ENCODE measurements around the gene MRPS26. TPM values are rescaled to one million over a fixed set of nuclear protein-coding genes. Genes with fewer than 3 reads are reported as not detected.
A peak's percentile ranks its signal among the peaks of the same experiment; 100 is the strongest.

Gene MRPS26
- total RNA-seq, 2 donors from 2014 or later: 40.6 to 46.6 TPM

DNA sequence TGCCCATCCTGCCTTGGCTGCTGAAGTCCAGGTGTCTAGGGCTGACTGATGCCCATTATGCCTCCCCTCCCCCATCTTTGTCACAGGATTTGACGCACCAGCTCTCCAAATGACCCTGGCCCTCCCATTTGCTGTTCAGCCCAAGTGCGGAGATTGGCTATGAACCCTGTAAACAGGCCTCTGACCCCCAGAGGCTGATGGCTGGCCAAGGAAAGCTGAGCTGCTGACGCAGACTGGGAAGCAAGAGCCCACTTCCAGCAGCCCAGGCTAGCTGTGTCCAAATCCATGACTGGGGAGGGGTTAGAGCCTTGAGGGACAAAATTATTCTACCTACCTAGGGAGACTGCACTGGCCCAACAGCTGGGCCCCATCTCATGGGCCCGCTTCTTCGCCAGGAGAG is 3.2 kb upstream of the MRPS26 start:
- H3K9me3 ChIP-seq: no peaks in the 10 kb centered on the region
- TF ChIP-seq, protein P1, sequence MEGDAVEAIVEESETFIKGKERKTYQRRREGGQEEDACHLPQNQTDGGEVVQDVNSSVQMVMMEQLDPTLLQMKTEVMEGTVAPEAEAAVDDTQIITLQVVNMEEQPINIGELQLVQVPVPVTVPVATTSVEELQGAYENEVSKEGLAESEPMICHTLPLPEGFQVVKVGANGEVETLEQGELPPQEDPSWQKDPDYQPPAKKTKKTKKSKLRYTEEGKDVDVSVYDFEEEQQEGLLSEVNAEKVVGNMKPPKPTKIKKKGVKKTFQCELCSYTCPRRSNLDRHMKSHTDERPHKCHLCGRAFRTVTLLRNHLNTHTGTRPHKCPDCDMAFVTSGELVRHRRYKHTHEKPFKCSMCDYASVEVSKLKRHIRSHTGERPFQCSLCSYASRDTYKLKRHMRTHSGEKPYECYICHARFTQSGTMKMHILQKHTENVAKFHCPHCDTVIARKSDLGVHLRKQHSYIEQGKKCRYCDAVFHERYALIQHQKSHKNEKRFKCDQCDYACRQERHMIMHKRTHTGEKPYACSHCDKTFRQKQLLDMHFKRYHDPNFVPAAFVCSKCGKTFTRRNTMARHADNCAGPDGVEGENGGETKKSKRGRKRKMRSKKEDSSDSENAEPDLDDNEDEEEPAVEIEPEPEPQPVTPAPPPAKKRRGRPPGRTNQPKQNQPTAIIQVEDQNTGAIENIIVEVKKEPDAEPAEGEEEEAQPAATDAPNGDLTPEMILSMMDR (IDR thresholded peaks at IDR 0.05): no peak
- H3K4me3 ChIP-seq: no peak overlapping the region
- H3K27me3 ChIP-seq (replicated peaks; ENCODE audit: insufficient read depth): no peaks in the 10 kb centered on the region
- peaks cover 14% of the 10 kb centered on the region for H3K36me3 ChIP-seq
- H3K4me1 ChIP-seq (ENCODE audit: control insufficient read depth in 1 of 2, low read depth in 2 of 2): peaks cover 19 to 37% of the 10 kb centered on the region in 2 donors
- H3K27ac ChIP-seq: peak overlapping the region; percentile 2 to 51
- ATAC-seq (ENCODE audit: insufficient number of reproducible peaks, low FRiP score, low read depth) (peak; percentile 20), DNase-seq (ENCODE audit: low spot score) (no peak)

DNA sequence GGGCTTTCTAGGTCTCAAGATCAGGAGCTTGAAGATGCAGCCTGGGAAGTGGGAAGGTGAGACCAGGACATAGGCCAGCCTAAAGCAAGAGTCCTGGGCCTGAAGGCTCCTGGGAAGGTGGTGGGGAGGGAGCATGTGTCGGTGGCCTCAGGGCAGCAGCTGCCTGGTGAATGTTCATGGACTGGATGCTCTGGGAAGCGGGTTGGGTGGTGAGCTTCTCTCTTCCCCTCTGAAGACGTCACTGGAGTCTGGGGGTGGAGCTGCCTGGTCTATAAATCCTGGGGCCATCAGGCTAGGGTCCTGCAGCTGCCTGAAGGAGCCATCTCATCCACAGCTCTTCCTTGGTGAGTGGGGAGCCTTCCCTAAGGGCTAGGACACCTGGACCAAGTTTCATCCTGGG is 2.5 kb upstream of the MRPS26 start, which contains the start of gene GNRH2:
TSS of gene GNRH2 (plus strand) at position 301 of the 400 bp plus-strand sequence. CDS start 793 bp downstream, outside the sequence.
- no peak for DNase-seq (ENCODE audit: low spot score)
- H3K27me3 ChIP-seq (replicated peaks; ENCODE audit: insufficient read depth): no peaks in the 10 kb centered on the region
- H3K36me3 ChIP-seq: peaks cover 20% of the 10 kb centered on the region
- H3K9me3 ChIP-seq: no peaks in the 10 kb centered on the region
- TF ChIP-seq, protein P1 (IDR thresholded peaks at IDR 0.05): no peak
- H3K27ac ChIP-seq: peak within 1 kb of the TSS; percentile 2 to 51
- peaks cover 19 to 38% of the 10 kb centered on the region in 2 donors for H3K4me1 ChIP-seq (ENCODE audit: control insufficient read depth in 1 of 2, low read depth in 2 of 2)
- no peak for ATAC-seq (ENCODE audit: insufficient number of reproducible peaks, low FRiP score, low read depth)
- no peak within 1 kb of the TSS for H3K4me3 ChIP-seq

DNA sequence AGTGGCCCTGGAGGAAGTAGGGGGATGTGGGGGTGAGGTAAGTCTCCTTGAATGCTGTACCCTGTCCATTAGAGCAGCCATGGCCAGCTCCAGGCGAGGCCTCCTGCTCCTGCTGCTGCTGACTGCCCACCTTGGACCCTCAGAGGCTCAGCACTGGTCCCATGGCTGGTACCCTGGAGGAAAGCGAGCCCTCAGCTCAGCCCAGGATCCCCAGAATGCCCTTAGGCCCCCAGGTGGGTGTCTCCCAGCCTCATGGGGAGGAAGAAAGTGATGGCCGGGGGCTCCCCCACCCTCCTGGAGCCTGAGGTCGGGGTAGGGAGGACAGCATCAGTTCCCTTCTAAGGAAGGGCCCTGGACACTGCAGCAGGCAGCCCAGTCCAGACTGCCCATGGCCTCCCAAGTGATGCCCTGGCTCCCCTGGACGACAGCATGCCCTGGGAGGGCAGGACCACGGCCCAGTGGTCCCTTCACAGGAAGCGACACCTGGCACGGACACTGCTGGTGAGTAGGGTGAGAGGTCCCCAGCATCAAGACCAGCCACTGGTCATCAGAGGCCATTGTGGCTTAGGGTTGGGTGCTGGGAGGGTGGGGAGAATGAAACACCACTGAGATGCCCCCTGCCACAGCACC is 1.4 kb upstream of the MRPS26 start:
- Histone ChIP-seq H3K9me3 (no peaks in the 10 kb centered on the region), H3K36me3 (peaks cover 22% of the 10 kb centered on the region), H3K4me3 (no peak overlapping the region), H3K27me3 (replicated peaks; ENCODE audit: insufficient read depth) (no peaks in the 10 kb centered on the region), H3K4me1 (ENCODE audit: control insufficient read depth in 1 of 2, low read depth in 2 of 2) (peaks cover 19 to 38% of the 10 kb centered on the region in 2 donors), H3K27ac (no peak overlapping the region)
- TF ChIP-seq, protein P1 (IDR thresholded peaks at IDR 0.05): no peak
- DNase-seq (ENCODE audit: low spot score) (no peak), ATAC-seq (ENCODE audit: insufficient number of reproducible peaks, low FRiP score, low read depth) (no peak)

DNA sequence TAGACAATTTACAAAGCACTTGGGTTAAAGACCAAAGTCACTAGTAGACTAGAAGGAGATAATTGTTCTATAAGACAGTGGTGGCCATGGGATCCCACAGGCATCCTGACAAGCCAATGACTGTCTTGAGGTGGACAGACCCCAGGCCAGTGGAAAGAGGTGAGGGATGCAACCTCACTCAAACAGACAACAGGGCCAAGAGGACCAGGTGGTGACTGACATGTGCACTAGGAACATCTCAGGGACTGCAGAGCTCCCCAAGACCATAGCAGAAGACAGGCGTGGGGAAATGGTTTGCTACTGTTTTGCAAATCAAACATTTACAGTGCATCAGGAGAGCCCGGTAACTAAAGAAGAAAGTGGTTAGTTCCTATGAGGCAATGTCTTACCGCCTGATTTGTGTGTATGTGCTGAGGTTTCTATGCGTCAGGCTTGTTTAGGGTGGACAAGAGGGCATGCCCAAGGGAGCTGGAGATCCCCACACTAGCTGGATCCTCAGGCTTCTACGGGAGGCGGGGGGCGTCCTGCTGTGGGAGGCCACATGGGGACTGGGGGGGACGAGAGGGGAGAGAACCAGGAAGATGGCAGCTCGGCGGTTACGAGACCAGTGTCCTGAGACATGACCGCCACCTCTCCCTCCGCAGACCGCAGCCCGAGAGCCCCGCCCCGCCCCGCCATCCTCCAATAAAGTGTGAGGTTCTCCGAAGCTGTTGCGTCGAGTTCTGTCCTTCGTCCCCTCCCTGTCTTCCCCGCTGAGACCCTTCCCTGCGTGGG is 623 bp upstream of the MRPS26 start:
- Histone ChIP-seq H3K9me3 (no peaks in the 10 kb centered on the region), H3K27me3 (replicated peaks; ENCODE audit: insufficient read depth) (no peaks in the 10 kb centered on the region), H3K4me3 (peak overlapping the region; percentile 97), H3K4me1 (ENCODE audit: control insufficient read depth in 1 of 2, low read depth in 2 of 2) (peaks cover 19 to 38% of the 10 kb centered on the region in 2 donors), H3K27ac (peak overlapping the region; percentile 90), H3K36me3 (peaks cover 22% of the 10 kb centered on the region)
- TF ChIP-seq, protein P1 (IDR thresholded peaks at IDR 0.05): no peak
- peak; percentile 50 for DNase-seq (ENCODE audit: low spot score)
- peak; percentile 28 for ATAC-seq (ENCODE audit: insufficient number of reproducible peaks, low FRiP score, low read depth)

Measured in thoracic aorta (tissue), 2 donors.